Tibial nerve (tissue), 4 donors: ENCODE measurements around the gene PRCD. TPM values are rescaled to one million over a fixed set of nuclear protein-coding genes. Genes with fewer than 3 reads are reported as not detected.

Source experiments
- DNase-seq, 2 donors: peaks; one replicate each; pipeline ENCODE4 v3.0.0-alpha.2; 2019; ENCODE audit warnings: low spot score in 2 of 2
- H3K27ac ChIP-seq, 4 donors: fragments of 200-600 bp; sonication (generic) in 3 of 4; one replicate each; pipeline ENCODE4 v1.5.1; 2017 to 2019; ENCODE audit warnings: mild to moderate bottlenecking in 1 of 4
- H3K27me3 ChIP-seq, 2 donors: fragments of 200-600 bp; sonication (generic) in 1 of 2; one replicate each; pipeline versions ENCODE4 v1.5.1 to v1.6.0; 2017 to 2019
- H3K36me3 ChIP-seq, 3 donors: fragments of 200-600 bp; sonication (generic); one replicate each; pipeline ENCODE4 v1.5.1; 2018 to 2019
- H3K4me1 ChIP-seq, 4 donors: fragments of 200-600 bp; sonication (generic) in 3 of 4; one replicate each; pipeline ENCODE4 v1.5.1; 2017 to 2019
- H3K4me3 ChIP-seq, 4 donors: fragments of 200-600 bp; sonication (generic) in 3 of 4; one replicate each; pipeline ENCODE4 v1.5.1; 2017 to 2019; ENCODE audit warnings: mild to moderate bottlenecking in 1 of 4, moderate library complexity in 1 of 4
- H3K9me3 ChIP-seq, 4 donors: fragments of 200-600 bp; sonication (generic) in 3 of 4; one replicate each; pipeline ENCODE4 v1.5.1; 2017 to 2019
- EP300 ChIP-seq, 2 donors: sonication (generic); formaldehyde crosslinking; IDR thresholded peaks; one replicate each; pipeline ENCODE4 v1.6.1; 2017; ENCODE audit warnings: antibody characterized with exemption in 2 of 2, mild to moderate bottlenecking in 1 of 2
- POLR2A ChIP-seq, 2 donors: fragments of 450-650 bp; IDR thresholded peaks; one replicate each; pipeline ENCODE4 v1.6.1; 2017; ENCODE audit warnings: antibody characterized with exemption in 2 of 2, mild to moderate bottlenecking in 2 of 2, moderate library complexity in 2 of 2
- WGBS, 2 donors: methylation state at CpG; one replicate each; pipeline ENCODE4 v1.1.5; 2018; 5-methylcytosine and 5-hydroxymethylcytosine counted together
- total RNA-seq, 4 donors: library from RNA; depleted of rRNA; stranded (reverse); fragments of >200 nt; gene quantifications; one replicate each; pipeline ENCODE4 v1.1.0, GENCODE V29; 2016
- TF ChIP-seq, protein P1 (sequence below), 5 experiments: fragments of 200-600 bp in 3 of 5; fragments of 450-650 bp in 2 of 5; sonication (generic) in 3 of 5; IDR thresholded peaks; one replicate each; pipeline ENCODE4 v1.5.1; 2016 to 2019; ENCODE audit warnings: antibody characterized with exemption in 5 of 5, mild to moderate bottlenecking in 3 of 5, moderate library complexity in 2 of 5

PRCD gene
- total RNA-seq, 4 donors from 2014 or later: 6.6 to 23.5 (median 14.1) TPM

GRCh38 chr17:76492989-76493501, 46.8 kb upstream of the PRCD start:
- H3K4me3 ChIP-seq: peak overlapping the region in 3 of 4 donors; percentile 22 to 29 (median 23)

GRCh38 chr17:76493505-76494167, 46.2 kb upstream of the PRCD start:
- DNase-seq: no peak
- H3K4me1 ChIP-seq: peaks cover 0 to 59% (median 41%) of the 10 kb centered on the region in 4 donors
- H3K9me3 ChIP-seq: no peaks in the 10 kb centered on the region
- peak overlapping the region; percentile 38 to 93 (median 86) for H3K27ac ChIP-seq
- WGBS, 2 donors: 62 to 68% methylated on average over 19 to 20 of the region's 21 CpGs
- no peaks in the 10 kb centered on the region for H3K27me3 ChIP-seq
- no peaks in the 10 kb centered on the region for H3K36me3 ChIP-seq
- TF ChIP-seq, protein P1, sequence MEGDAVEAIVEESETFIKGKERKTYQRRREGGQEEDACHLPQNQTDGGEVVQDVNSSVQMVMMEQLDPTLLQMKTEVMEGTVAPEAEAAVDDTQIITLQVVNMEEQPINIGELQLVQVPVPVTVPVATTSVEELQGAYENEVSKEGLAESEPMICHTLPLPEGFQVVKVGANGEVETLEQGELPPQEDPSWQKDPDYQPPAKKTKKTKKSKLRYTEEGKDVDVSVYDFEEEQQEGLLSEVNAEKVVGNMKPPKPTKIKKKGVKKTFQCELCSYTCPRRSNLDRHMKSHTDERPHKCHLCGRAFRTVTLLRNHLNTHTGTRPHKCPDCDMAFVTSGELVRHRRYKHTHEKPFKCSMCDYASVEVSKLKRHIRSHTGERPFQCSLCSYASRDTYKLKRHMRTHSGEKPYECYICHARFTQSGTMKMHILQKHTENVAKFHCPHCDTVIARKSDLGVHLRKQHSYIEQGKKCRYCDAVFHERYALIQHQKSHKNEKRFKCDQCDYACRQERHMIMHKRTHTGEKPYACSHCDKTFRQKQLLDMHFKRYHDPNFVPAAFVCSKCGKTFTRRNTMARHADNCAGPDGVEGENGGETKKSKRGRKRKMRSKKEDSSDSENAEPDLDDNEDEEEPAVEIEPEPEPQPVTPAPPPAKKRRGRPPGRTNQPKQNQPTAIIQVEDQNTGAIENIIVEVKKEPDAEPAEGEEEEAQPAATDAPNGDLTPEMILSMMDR (IDR thresholded peaks at IDR 0.05): no peak
- no peak for TF ChIP-seq POLR2A (IDR thresholded peaks at IDR 0.05)
- H3K4me3 ChIP-seq: peak overlapping the region in 2 of 4 donors; percentile 22 to 23

More at GRCh38 chr17:76492989-76493501, 46.8 kb upstream of the PRCD start:
- Histone ChIP-seq H3K4me1 (peaks cover 0 to 53% (median 41%) of the 10 kb centered on the region in 4 donors), H3K9me3 (no peaks in the 10 kb centered on the region), H3K27me3 (no peaks in the 10 kb centered on the region), H3K27ac (peak overlapping the region; percentile 38 to 93 (median 86)), H3K36me3 (no peaks in the 10 kb centered on the region)
- peak in 1 of 2 donors; percentile 47 for DNase-seq
- TF ChIP-seq, protein P1 (IDR thresholded peaks at IDR 0.05): no peak
- peak; percentile 30 to 79 for TF ChIP-seq EP300 (IDR thresholded peaks at IDR 0.05)
- peak in 1 of 2 donors; percentile 33 for TF ChIP-seq POLR2A (IDR thresholded peaks at IDR 0.05)
- 10 to 12% methylated on average over 14 to 15 of the region's 15 CpGs for WGBS, 2 donors

GRCh38 chr17:76495663-76496400, 44.0 kb upstream of the PRCD start:
- 75 to 76% methylated on average over 16 of the region's 16 CpGs for WGBS, 2 donors
- TF ChIP-seq, protein P1 (IDR thresholded peaks at IDR 0.05): no peak
- H3K4me1 ChIP-seq: peaks cover 0 to 75% (median 44%) of the 10 kb centered on the region in 4 donors
- H3K4me3 ChIP-seq: no peak overlapping the region
- no peaks in the 10 kb centered on the region for H3K36me3 ChIP-seq
- no peaks in the 10 kb centered on the region for H3K9me3 ChIP-seq
- no peaks in the 10 kb centered on the region for H3K27me3 ChIP-seq
- no peak for DNase-seq
- peak overlapping the region in 2 of 4 donors; percentile 69 to 89 for H3K27ac ChIP-seq

GRCh38 chr17:76496464-76496863, 43.4 kb upstream of the PRCD start:
- peaks cover 0 to 77% (median 42%) of the 10 kb centered on the region in 4 donors for H3K4me1 ChIP-seq
- H3K9me3 ChIP-seq: no peaks in the 10 kb centered on the region
- H3K27me3 ChIP-seq: no peaks in the 10 kb centered on the region
- no peak overlapping the region for H3K4me3 ChIP-seq
- no peaks in the 10 kb centered on the region for H3K36me3 ChIP-seq
- WGBS, 2 donors: 71 to 85% methylated on average over 6 of the region's 6 CpGs
- DNase-seq: no peak
- TF ChIP-seq POLR2A (IDR thresholded peaks at IDR 0.05) (no peak), EP300 (IDR thresholded peaks at IDR 0.05) (no peak)
- TF ChIP-seq, protein P1 (IDR thresholded peaks at IDR 0.05): no peak
- H3K27ac ChIP-seq: peak overlapping the region in 2 of 4 donors; percentile 36 to 89

DNA sequence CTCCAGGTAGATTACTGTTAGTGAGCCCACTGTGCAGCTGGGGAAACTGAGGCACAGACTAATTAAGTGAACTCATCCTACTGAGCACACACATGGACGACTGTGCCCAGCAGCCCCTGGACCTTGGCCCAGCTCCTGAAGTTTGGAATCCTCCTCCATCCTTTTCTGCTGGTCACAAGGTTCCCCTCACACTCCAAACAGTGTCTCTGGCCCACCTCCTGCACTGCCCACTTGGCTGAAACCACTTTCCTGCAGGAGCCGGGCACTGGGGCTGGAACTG, 42.2 kb upstream of the PRCD start:
- peak overlapping the region; percentile 41 to 89 (median 84) for H3K27ac ChIP-seq
- H3K27me3 ChIP-seq: no peaks in the 10 kb centered on the region
- 31 to 64% methylated on average over 2 of the region's 2 CpGs for WGBS, 2 donors
- H3K4me3 ChIP-seq: peak overlapping the region in 1 of 4 donors; percentile 67
- H3K36me3 ChIP-seq: no peaks in the 10 kb centered on the region
- no peaks in the 10 kb centered on the region for H3K9me3 ChIP-seq
- peaks cover 0 to 82% (median 43%) of the 10 kb centered on the region in 4 donors for H3K4me1 ChIP-seq
- no peak for DNase-seq
- TF ChIP-seq, protein P1 (IDR thresholded peaks at IDR 0.05): no peak
- no peak for TF ChIP-seq EP300 (IDR thresholded peaks at IDR 0.05)
- TF ChIP-seq POLR2A (IDR thresholded peaks at IDR 0.05): no peak
